ENCODE data around the gene MCU.
"Not testable (repeated sequence)": the region's sequence is repeated elsewhere in the genome, so short reads cannot be mapped to it uniquely, and the experiment has no call there.

Gene MCU

DNA sequence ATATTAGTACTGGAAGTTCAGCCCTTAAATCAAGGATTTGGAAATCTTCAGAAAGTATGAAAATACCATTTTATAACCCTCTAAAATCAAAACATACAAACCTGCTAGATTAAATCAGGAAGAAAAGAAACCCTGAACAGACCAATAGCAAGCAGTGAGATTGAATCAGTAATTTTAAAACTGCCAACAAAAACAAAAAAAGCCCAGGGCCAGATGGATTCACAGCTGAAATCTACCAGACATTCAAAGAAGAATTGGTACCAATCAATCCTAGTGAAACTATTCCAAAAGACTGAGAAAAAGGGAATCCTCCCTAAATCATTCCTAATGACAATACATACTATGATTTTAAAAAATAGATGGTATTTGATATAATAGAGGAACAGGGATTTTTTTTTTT is 70.1 kb downstream of the MCU start:
- no peak for DNase-seq (ENCODE audit: low spot score)

DNA sequence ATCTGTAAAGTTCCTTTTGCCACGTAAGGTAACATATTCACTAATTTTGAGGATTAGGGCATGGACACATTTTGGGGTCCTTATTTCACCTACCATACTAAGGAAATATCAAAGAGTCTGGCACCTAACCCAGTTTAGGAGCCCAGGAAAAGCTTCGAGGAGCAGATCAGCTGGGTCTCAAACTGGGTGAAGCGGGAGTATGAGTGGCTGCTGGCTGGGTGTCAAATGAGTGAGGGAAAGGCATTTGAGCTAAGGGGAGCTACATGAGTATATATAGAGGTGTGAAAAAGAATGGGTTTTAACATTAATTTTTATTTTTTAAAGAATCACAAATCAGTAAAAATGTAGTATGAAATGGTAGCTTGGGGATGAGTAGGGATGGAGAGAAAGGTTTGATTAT is 71.3 kb downstream of the MCU start:
- no peak for DNase-seq (ENCODE audit: low spot score)

DNA sequence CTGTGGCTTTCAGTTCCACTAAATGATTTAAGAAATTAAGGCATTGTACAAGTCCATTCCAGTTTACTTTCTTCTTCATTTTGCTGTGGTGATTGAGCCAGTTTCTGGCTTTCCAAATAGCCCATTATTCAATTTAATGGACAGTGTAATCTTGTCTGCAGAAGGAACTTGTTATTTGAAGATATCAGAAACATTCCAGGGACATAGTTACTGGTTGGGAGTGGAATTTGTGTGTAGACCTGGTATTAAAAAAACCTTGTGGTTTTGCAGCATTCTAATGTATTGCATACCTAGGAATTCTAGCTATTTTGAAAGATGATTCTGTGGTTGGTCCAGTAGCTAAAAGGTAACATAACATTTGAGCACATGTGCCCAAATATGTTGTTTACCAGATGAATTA is 72.2 kb downstream of the MCU start:
- DNase-seq (ENCODE audit: low spot score) = no peak

DNA sequence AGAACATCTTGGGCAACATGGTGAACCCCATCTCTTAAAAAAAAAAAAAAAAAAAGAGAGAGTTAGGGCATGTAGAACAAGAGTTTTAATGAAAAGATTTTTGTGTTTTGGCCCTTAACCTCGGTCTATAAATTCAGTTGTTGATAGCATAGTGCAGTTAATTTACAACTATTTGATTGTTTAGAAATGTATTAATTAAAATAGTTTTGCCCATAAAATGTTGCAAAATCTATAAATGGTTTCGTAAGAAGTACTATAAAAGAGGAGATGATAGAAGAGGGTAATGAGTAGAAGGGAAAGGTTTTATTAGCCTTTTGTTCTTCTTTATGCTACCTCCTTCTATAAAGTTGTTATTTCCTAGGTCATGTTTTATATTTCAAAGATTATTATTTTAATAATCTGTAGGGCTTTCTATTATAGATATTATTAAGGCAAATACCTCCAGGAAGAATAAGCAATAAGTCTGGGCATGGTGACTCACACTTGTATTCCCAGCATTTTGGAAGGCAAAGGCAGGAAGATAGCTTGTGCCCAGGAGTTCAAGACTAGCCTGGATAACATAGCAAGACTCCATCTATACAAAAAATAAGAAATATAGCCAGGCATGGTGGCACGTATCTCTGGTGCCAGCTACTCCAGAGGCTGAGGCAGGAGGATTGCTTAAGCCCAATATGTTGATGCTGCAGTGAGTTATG is 73.3 kb downstream of the MCU start:
- DNase-seq (ENCODE audit: low spot score) = no peak

DNA sequence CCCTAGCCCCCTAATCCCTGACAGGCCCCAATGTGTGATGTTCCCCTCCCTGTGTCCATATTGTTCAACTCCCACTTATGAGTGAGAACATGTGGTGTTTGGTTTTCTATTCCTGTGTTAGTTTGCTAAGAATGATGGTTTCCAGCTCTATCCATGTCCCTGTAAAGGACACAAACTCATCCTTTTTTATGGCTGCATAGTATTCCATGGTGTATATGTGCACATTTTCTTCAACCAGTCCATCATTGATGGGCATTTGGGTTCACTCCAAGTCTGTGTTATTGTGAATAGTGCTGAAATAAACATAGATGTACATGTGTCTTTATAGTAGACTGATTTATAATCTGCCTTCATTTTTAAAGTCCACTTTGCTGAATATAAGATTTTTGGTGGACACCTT is 79.3 kb downstream of the MCU start:
- not testable (repeated sequence) for DNase-seq (ENCODE audit: low spot score)

DNA sequence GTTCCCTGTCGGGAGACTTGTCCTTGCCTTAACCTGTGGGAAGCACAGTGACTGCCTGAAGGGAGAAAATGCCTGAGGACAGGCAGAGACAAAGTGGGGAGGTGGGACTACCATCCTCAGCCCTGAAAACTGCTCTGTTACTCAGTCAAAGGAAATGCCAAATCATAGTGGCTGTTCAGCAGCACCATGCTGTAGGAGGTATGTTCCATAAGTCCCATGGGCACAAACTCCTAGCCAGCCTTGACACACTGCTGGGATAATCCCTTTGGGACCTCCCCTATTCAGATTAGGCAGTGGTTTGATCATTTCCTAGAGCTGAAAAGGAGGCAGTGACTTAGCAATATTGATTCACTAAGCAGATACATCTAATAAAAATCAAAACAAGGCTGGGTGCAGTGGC is 80.1 kb downstream of the MCU start:
- DNase-seq (ENCODE audit: low spot score) = no peak

DNA sequence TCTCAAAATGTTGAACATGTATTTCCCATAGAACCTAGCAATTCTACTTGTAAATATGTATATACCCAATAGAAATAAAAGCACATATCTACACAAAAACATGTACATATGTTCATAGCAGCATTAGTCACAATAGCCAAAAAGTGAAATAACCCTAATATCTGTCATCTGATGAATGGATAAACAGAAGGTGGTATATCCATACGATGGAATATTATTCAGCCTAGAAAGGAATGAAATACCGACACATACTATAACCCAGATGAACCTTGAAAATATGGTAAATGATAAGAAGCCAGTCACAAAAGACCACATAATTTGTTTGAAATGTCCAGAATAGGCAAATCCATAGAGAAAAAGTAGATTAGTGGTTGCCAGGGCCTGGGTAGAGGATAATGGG is 87.9 kb downstream of the MCU start:
- DNase-seq (ENCODE audit: low spot score) = no peak

DNA sequence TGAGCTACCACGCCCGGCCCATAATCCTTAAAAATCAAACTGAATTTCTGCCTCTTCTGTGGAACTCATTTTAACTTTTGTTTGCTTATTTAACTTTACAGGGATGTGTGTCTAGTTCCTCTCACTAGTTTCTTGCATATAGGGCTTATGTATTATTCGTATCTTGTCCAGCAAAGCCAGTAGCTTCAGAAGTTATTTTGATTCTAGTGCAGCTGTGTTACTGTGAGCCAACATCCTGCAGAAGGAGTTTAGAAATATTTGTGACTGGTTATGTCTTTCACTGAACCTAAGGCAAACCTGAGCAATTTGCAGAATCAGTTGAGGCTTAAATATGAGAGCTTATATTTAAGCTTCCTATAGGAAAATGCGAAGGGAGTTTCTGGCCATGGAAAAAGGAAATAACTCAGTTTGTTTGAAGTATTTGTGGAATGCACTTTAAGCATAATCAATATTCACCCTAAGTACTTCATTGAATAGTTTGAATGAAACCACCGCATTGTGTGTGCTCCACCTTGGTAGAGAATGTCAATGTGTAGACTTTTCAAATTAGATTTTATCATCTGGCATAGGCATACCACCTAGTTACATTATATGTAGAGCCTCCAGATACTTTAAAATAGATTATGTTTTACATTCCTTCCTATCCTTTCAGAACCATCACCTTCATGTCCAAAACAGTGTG is 90.8 kb downstream of the MCU start:
- no peak for DNase-seq (ENCODE audit: low spot score)

DNA sequence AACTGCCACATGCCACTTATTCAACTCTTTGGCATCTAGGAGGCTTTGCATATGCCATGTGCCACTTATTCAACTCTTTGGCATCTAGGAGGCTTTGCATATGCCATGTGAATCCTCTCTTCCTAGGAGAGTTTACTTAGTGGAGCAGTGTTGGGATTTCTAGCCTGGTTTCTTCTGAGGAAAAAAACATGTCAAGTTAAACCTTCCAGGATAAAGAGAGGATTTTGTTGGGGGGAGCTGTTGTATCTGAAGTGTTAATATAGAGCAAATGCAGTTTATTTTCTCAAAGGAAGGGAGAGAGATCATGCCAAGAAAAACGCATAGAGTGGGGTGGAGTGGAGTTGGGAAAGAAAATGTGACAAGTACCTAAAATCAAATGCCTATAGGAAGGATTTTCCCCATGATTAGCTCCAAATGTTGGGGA is 91.5 kb downstream of the MCU start:
- no peak for DNase-seq (ENCODE audit: low spot score)

DNA sequence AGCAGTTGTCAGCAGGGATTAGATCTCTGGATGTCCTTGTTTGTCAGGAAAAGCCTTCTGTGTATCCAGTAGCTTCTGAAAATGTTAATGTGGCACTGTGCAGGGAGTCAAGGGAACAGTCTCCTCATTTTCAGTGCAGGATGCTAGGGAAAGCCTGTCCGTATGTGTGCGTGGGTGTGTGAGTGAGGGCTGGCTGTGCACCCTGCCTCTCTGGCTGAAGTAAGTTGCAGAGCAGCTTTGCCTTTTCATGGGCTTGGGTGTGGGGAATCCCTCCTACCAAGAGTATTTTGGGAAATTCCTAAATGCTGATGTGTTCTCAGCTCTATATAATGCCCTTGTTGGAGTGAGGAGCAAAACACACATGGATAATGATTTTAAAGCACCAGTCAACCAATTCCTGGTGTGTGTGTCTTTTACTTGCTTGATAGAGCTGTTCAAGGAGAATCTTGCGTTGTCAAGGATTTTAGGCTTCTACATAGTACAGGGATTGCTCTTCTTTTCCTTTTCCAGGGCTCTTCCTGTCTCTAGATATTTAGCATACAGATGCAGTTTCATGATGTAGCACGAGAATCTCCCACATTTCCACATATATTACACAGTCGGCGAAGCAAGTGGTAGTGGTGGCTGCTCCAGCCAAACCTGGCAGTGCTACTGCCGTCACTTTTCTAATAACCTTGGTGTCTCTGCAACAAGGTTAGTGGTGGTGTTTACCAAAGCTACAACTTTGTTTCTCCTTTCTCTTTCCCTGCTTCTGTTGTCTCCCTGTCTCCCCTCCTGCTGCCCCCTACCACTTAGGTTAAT is 92.8 kb downstream of the MCU start:
- DNase-seq (ENCODE audit: low spot score) = no peak

DNA sequence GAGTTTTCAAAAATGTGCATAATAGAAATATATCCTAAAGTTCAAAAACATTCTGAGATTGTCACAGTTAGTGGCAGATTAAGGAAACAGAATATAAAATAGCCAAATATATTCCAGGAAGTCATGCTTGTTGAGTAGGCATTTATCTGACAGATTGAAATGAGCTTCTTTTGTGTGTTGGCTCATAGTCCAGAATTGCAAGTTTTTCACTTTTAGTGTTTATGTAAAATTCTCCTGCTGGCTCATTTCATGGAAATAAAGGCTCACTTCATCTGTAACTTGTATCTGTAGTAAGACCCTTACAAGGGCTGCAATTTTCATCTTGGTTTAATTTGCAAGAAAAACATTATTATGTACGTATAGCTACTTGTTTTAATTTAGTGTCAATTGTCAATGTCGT is 93.5 kb downstream of the MCU start:
- DNase-seq (ENCODE audit: low spot score) = no peak

DNA sequence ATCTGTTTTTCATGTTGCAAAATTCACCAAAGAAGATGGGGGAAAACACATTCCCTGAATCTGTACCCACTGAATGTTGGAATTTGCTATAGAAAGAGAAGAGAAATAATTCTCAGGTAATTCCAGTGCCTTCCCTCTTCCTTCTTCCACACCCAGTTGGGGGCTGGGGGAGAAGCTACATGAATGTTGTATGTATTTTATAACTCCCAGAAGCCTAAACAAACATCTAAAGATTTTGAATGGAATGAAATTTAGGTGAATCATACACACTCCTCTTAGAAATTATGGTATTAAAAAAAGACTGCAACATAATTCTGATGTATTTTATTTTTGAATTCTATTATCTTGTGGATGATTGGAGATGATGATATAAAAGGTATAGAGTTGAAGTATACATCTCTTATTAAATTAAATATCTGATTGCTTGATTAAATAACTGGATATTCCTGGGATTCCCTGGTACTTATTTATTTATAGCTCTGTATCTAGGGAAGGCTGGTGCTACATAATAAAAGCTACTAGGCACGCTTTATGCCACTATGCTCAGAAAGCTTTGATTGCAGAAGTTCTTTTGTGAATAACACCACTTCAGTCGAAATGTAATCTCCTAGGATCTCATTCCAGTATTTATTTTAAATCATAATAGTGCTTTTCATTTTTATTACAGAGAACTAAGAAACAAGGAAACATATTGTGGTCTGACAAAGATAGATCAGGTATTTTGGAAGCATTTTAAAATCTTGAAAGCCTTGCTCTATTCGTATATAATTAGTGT is 98.5 kb downstream of the MCU start:
- no peak for DNase-seq (ENCODE audit: low spot score)

DNA sequence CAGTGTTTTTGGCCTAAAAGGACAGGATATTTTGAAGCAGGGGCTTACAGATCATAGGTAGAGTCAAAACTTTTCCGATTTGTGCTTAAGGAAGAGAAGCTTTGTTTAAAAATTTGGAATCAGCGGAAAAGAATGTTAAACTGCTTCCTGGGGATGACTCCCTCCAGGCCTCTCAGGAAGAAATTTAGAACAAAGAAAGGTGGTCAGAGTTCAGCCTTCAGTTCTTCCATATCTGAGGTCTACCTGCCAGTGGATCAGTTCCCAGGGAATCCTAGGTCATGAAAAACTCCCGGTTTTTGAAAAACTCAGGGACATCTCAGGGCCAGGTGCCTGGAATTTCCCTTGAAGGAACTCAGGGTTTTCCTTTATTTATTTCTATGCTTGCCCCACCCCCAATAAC is 100.3 kb downstream of the MCU start:
- no peak for DNase-seq (ENCODE audit: low spot score)

DNA sequence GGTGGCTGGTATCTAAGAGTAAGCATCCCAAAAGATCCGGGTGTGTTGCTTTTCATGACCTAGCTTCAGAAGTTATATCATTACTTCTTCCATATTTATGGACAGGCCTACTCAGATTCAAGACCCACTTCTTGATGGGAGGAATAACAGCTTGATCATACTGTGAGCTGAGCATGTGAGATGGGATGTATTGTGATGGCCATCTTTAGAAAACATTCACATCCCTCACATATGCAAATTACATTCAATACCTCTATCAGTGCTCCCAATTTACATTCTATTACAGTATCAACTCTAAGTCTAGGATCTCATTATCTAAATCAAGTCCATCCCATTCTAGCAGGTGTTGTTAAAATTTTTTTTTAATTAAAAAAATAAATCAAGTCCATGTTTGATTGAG is 101.8 kb downstream of the MCU start:
- DNase-seq (ENCODE audit: low spot score) = no peak

DNA sequence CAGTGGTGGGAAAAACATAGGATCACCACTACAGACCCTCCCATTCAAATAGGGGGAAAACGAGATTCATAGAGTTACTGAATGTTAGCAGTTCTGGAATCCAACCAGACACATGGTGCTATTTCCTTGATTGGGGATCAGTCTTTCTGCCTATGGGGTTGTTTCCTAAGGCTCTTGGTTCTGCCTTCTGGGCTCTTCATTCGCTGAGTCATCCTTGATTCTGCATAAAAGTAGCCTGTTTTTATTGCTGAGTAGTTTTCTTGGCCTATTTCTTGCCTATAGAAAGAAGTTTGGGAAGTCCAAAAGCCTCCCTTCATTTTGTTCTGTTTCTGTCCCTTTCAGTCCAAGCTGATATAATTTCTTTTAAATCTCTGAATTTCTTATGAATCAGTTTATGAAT is 102.3 kb downstream of the MCU start:
- DNase-seq (ENCODE audit: low spot score) = no peak

DNA sequence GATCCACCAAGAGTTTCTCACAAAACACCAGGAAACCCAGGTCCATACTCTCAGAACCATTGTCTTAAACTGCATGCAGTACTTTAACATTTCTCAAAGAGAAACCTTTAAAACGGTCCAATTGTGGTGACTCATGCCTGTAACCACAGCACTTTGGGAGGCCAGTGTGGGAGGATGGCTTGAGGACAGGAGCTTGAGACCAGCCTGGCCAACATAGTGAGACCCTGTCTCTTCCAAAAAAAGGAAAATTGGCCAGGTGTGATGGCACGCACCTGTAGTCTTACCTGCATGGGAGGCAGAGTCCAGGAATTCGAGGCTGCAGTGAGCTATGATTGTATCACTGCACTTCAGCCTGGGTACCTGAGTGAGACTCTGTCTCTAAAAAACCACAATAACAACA is 104.1 kb downstream of the MCU start:
- no peak for DNase-seq (ENCODE audit: low spot score)

DNA sequence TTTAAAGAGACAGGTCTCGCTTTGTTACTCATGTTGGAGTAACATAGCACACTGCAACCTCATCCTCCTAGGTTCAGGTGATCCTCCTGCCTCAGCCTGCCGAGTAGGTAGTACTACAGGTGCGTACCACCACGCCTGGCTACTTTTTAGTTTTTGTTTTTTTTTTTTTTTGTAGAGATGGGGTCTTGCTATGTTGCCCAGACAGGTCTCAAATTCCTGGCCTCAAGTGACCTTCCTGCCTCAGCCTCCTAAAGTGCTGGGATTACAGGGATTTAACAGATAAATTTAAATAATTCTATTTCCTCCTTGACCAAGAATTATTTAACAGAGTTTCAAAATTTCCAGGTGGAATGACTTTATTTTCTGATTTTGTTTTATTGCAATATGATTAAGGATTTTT is 104.6 kb downstream of the MCU start:
- no peak for DNase-seq (ENCODE audit: low spot score)

DNA sequence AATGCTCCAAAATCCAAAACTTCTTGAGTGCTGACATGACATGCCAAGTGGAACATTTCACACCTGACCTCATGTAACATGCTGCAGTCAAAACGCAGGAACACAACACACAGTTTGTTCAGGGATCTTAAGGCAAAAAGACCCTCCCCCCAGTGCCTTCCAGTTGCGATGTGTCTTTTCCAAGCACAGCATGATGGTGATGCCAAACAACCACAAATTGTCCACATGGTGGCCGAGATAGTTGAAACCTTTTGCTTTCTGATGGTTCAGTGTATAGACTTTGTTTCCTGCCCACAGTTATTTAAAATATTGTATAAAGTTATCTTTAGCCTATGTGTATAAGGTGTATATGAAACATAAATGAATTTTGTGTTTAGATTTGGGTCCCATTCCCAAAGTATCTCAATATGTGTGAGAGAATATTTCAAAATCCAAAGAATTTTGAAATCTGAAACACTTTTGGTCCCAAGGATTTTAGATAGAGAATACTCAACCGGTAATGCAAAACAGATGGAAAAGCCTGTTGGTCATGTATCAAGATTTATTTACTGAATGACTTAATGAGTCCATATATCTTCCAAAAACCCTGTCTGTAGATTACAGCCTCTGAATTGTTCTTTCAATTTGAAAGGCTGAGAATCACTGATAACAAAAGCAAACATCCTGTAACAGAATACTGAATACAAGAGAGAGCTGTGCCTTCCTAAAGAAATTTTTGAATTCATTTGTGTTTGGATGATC is 108.2 kb downstream of the MCU start:
- DNase-seq (ENCODE audit: low spot score) = peak; percentile 15

DNA sequence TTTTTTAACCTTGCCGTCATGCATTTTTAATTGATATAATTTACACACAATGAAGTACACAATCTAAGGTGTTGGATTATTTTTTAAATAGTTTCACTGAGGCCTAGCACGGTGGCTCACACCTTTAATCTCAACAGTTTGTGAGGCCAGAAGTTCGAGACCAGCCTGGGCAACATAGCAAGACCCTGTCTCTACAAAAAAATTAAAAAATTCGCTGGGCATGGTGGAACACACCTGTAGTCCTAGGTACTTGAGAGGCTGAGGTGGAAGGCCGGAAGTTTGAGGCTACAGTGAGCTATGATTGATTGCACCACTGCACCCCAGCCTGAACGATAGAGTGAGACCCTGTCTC is 108.8 kb downstream of the MCU start:
- no peak for DNase-seq (ENCODE audit: low spot score)

DNA sequence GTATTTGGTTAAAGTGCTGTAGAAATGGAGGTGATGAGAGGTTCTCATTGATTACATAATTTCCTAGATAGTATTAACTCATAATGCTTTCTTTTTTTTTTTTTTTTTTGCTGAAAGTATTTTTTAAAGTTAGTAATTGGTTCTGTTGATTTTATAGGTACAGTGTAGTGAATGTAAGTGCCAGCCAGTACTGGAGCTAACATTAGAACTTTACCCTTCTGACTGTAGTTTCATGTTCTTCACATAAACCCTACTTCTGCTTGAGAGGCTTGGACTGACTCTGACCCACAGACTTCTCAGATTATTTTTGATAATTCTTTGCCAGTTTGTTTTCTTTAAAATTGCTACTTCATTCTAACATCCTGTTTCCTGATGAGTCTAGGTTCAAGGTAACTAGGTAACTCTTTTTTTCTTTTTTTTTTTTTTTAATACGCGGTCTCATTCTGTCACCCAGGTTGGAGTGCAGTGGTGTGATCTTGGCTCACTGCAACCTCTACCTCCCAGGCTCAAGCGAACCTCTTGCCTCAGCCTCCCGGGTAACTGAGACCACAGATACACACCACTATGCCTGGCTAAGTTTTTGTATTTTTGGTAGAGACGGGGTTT is 109.4 kb downstream of the MCU start:
- DNase-seq (ENCODE audit: low spot score) = no peak

DNA sequence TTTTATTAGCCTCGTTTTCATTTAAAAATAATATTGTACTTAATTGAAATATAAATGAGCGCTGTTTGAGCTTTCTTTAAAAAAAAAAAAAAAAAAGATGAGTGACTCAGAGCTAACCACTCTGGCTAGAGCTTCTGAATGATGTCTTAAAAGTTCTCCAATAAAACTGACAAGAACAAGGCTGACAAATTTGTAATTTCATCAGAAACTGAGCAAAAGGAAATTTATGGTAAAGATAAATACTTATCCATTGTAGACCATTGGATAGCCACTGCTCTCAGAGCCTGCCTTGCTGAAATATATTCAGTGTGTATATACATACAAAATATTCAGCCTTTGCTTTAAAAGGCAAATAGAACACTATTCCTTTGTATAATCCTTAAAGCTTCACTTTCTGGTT is 110.4 kb downstream of the MCU start:
- DNase-seq (ENCODE audit: low spot score) = no peak
